Large intestine (tissue), 12 donors: ENCODE data around the gene ATP11C. TPM values are rescaled to one million over a fixed set of nuclear protein-coding genes. Genes with fewer than 3 reads are reported as not detected.
"Not testable (repeated sequence)": the region's sequence is repeated elsewhere in the genome, so short reads cannot be mapped to it uniquely, and the experiment has no call there.

Experiments
- DNase-seq, 2 donors: peaks; one replicate each; pipeline versions ENCODE4 v3.0.0 to v3.0.0-alpha.2; 2013
- H3K27ac ChIP-seq: one replicate; pipeline ENCODE4 v1.5.1; 2013; ENCODE audit warnings: low read length
- H3K27me3 ChIP-seq: 2 replicates; pipeline ENCODE4 v1.6.1; 2013; ENCODE audit warnings: low read length; ENCODE audit not compliant: control insufficient read depth, insufficient read depth
- H3K36me3 ChIP-seq: 2 replicates; pipeline ENCODE4 v1.6.1; 2013; ENCODE audit warnings: low read length; ENCODE audit not compliant: control insufficient read depth, insufficient read depth
- H3K4me1 ChIP-seq: one replicate; pipeline ENCODE4 v1.6.1; 2013; ENCODE audit warnings: low read length; ENCODE audit not compliant: control insufficient read depth, insufficient read depth
- H3K4me3 ChIP-seq: one replicate; pipeline ENCODE4 v1.5.1; 2013; ENCODE audit warnings: low read length
- H3K9me3 ChIP-seq: one replicate; pipeline ENCODE4 v1.6.1; 2013; ENCODE audit warnings: mild to moderate bottlenecking, low read depth, low read length, moderate library complexity; ENCODE audit not compliant: control insufficient read depth
- WGBS: methylation state at CpG from one replicate; pipeline ENCODE4 v1.1.5; 2013; ENCODE audit warnings: low lambda C conversion rate; ENCODE audit not compliant: insufficient coverage; 5-methylcytosine and 5-hydroxymethylcytosine counted together
- long read RNA-seq, 11 donors: transcript quantifications; one replicate each; lab custom pipeline, GENCODE V29; 2026
- polyA plus RNA-seq: library from polyadenylated mRNA; unstranded; fragments of 120-200 nt; gene quantifications from one replicate; pipeline ENCODE4 v1.2.1, GENCODE V29; 2013

Gene ATP11C
- 15.4 TPM for polyA plus RNA-seq
- long read RNA-seq, donor 1 = 0 reads
- long read RNA-seq, donor 2 = 0 reads
- long read RNA-seq, donor 3, partial matches to known transcripts = 0 of 1 reads
- long read RNA-seq, donor 3, other reads (novel, unspliced or antisense) = 0 of 1 reads
- long read RNA-seq, donor 4 = 0 reads
- long read RNA-seq, donor 5 = 0 reads
- long read RNA-seq, donor 6 = 0 reads
- long read RNA-seq, donor 7 = 0 reads
- long read RNA-seq, donor 8, partial matches to known transcripts = 0 of 1 reads
- long read RNA-seq, donor 8, other reads (novel, unspliced or antisense) = 0 of 1 reads
- long read RNA-seq, donor 9 = 0 reads
- long read RNA-seq, donor 10 = 0 reads
- long read RNA-seq, donor 11 = 0 reads

DNA sequence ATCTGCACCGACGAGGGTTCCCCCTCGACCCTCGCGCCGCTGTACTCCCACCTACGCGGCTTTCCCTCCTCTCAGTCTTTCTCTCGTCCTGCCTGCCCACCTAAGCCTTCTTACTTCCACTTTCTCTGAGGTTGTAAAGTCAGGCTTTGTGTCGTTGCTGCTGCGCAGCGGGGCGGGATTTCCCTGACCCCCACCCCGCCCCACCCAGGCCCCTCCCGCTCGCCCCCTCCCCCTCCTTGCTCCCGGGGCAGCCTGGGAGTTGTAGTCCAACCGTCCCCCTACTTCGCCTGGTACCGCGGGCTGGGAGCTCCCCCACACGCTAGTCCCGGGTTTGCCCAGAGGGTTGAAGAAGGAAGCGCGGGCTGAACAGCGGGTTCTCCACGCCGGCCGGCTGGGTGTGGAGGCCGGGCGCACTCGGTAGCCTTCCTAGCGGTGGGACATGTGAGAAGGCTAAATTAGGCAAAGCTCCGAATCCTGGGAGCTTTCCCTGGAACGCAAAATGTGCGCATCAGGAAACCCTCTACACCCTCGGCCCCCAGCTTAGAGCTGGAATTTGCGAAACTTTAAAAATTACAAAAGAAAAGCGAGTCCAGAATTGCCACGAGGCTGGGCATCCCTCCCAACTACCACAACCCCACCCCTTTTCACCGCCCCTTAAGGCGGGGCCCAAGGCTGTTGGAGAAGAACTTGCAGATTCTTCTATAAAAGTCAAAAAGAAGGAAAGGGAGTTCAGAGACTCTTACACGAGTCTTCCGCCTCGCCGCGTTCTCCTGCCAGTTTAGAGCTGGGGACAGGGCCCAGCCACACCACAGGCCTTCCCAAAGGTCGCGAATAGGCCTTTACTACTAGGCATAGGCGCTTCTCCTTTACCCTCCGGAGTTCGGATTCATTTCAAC, at the start of gene ATP11C:
Gene ATP11C, minus strand, starts transcription at position 153 of the 896 bp plus-strand sequence. CDS start 1,011 bp downstream, outside the sequence.
- DNase-seq = peak; percentile 70 to 82
- peak within 1 kb of the TSS; percentile 97 for H3K27ac ChIP-seq
- WGBS = no CpG with 5 or more reads among the region's 52 CpGs
- H3K27me3 ChIP-seq = no peaks in the 10 kb centered on the region
- H3K36me3 ChIP-seq = no peaks in the 10 kb centered on the region
- peak within 1 kb of the TSS; percentile 75 for H3K4me3 ChIP-seq
- H3K4me1 ChIP-seq = no peaks in the 10 kb centered on the region
- H3K9me3 ChIP-seq = no peaks in the 10 kb centered on the region

DNA sequence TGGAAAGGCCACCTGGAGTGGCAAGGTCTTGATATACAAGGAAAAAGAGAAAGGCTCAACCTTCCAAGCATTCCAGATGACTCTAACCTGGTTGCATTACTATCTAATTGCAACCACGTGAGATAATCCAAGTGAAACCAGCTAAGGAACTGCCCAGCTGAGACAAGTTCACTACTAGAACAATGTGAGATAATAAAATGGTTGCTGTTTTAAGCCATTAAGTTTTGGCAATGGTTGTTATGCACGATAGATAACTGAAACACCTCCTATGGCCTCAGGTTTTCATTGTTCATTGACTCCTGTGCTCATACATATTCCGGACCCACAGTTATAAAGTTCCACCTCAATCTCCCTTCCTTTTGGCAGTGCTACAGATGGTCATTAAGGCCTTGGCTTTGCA, 41.6 kb upstream of the ATP11C start:
- Histone ChIP-seq H3K4me1 (no peaks in the 10 kb centered on the region), H3K4me3 (no peak overlapping the region), H3K36me3 (no peaks in the 10 kb centered on the region), H3K27ac (peak overlapping the region; percentile 38), H3K27me3 (no peaks in the 10 kb centered on the region), H3K9me3 (no peaks in the 10 kb centered on the region)
- no CpG with 5 or more reads among the region's 3 CpGs for WGBS
- peak in 1 of 2 donors; percentile 50 for DNase-seq

DNA sequence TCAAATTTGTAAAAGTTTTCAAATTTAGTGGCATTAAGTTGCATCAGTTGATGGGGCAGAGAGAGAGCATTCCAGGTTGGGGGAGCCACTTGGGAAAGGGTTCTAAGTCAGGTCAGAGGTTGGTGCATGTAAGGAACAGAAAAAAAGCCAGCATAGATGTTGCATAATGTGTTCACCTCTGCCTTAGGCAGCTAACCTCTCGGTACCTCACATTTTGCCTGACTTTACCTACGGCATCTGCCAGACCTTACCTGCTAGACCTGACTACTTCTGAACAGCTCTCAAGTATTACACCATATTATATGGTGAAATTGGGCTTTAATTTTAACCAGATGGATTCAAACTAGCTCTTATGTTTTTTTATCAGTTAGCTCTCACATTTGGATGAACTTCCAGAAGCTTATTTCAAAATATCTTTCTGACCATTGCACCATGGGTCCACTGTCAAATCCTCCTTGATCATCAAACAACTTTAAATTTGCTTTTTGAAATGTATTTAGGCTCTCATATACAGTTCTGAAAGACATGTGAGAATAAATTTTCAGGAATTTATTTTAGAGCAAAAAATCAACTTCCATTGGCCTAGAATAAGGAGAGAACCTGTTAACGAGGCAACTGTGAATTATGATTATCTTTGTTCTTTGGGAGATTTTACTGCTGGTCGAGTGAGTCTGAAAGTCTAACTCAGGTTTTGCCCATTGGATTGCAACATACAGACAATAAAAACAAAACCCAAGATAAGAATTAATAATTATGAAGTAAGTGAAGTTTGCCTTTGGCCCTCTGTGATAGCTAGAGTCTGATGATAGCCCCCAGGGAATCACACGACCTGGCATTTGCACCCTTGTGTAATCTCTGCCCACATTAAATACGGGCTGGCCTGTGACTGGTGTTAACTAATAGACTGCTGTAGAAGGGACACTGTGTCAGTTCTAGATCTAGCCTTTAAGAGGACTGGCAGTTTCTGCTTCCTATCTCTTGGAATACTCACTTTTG, 40.1 kb upstream of the ATP11C start:
- no peak overlapping the region for H3K4me3 ChIP-seq
- no CpG with 5 or more reads among the region's 6 CpGs for WGBS
- H3K4me1 ChIP-seq = no peaks in the 10 kb centered on the region
- DNase-seq = peak; percentile 57 to 74
- H3K36me3 ChIP-seq = no peaks in the 10 kb centered on the region
- H3K27me3 ChIP-seq = no peaks in the 10 kb centered on the region
- no peaks in the 10 kb centered on the region for H3K9me3 ChIP-seq
- H3K27ac ChIP-seq = peak overlapping the region; percentile 53

DNA sequence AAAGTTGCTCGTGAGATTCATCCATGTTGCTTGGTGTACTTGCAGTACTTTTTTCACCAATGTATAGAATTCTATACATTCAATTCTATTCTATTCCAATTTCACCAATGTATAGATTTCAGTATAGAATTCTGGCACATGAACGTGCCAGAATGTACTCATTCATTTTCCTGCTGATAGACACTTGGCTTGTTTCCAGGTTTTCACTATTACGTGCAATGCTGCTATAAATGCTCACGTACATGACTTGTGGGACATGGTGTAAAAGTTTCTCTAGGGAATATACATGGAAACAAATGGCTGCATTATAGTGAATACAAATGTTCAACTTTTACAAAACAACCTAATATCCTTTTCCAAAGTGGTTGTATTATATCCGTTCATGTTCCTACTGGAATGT, 39.3 kb upstream of the ATP11C start:
- H3K36me3 ChIP-seq = no peaks in the 10 kb centered on the region
- no CpG with 5 or more reads among the region's 5 CpGs for WGBS

DNA sequence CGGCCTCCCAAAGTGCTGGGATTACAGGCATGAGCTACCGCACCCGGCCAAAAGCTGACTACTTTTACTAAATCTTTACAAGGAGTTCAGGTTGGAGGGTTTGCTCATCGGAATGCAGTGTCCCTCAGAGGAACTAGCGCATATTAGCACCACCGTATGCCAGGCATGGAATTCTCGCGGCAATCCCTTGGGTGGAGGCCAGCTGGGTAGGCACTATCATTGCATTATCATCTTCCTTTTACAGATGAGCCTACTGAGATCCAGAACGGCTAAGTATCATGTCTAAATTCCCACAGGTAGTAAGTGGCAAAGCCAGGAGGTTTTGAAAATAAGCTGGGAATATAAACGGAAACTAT, 38.5 kb upstream of the ATP11C start:
- WGBS = 80% methylated on average over 1 of the region's 10 CpGs
- Histone ChIP-seq H3K27me3 (no peaks in the 10 kb centered on the region), H3K9me3 (no peaks in the 10 kb centered on the region), H3K27ac (no peak overlapping the region), H3K36me3 (no peaks in the 10 kb centered on the region), H3K4me1 (no peaks in the 10 kb centered on the region), H3K4me3 (peak overlapping the region; percentile 1)
- no peak for DNase-seq

More for the DNA sequence above, 39.3 kb upstream of the ATP11C start:
- Histone ChIP-seq H3K4me3 (no peak overlapping the region), H3K4me1 (no peaks in the 10 kb centered on the region), H3K27me3 (no peaks in the 10 kb centered on the region), H3K27ac (no peak overlapping the region), H3K9me3 (no peaks in the 10 kb centered on the region)
- no peak for DNase-seq

DNA sequence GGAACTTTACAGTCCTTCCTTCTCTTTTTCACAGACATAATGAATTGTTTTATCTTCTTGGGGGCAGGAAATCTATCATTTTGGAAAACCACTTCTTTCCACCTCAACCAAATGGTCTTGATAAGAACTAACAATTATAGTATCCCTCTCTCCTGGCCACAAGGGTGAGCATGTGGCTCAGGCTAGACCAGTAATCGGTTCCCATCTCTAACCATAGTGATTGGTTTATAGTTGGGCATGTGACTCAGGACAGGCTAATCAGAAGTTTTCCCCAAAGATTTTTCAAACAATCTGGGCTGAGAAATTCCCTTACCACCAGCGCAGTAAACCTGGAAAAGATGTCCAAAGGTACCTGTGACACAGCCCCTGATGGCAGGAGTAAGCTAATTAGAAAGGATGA, 36.4 kb upstream of the ATP11C start:
- Histone ChIP-seq H3K9me3 (no peaks in the 10 kb centered on the region), H3K4me3 (no peak overlapping the region), H3K27ac (no peak overlapping the region), H3K27me3 (no peaks in the 10 kb centered on the region), H3K4me1 (no peaks in the 10 kb centered on the region), H3K36me3 (no peaks in the 10 kb centered on the region)
- WGBS = no CpG with 5 or more reads among the region's 2 CpGs
- DNase-seq = no peak

DNA sequence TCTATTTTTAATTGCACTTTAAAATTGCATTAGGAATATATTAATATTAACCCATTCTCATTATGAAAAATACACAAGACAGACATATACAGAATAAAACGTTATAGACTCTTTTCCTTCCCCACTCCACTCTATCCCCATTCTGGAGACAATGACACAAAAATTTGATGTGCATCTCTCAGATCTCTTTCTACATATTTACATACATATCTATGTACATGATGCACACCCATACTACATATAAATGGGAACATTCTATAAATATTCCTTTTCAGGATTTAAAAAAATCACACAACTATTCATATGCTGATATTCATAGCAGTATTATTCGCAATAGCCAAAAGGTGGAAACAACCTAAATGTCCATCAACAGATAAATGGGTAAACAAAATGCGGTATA, 34.9 kb upstream of the ATP11C start:
- Histone ChIP-seq H3K4me1 (no peaks in the 10 kb centered on the region), H3K9me3 (no peaks in the 10 kb centered on the region), H3K4me3 (no peak overlapping the region), H3K27me3 (no peaks in the 10 kb centered on the region), H3K36me3 (no peaks in the 10 kb centered on the region), H3K27ac (no peak overlapping the region)
- WGBS = 100% methylated on average over 1 of the region's 3 CpGs
- no peak for DNase-seq

DNA sequence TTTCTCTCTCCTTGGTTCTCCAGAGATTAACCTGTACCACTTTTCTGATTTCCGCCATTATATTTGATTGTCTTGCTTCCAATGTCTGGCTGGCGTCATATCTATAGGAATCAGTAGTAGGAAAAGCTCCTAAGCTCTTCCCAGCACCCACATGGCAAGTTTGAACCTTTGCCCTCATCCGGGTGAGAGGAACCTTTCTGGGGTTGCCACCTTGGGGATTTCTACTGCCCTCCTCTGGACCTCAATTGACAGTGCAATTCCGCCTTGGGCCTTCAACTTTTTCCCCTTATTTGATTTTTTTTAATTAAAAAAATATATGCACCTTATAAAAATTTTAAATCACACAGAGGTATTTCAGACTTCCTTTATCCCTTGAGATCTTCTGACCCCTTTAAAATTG, 34.4 kb upstream of the ATP11C start:
- no CpG with 5 or more reads among the region's 4 CpGs for WGBS
- Histone ChIP-seq H3K9me3 (no peaks in the 10 kb centered on the region), H3K4me3 (no peak overlapping the region), H3K36me3 (no peaks in the 10 kb centered on the region), H3K27me3 (no peaks in the 10 kb centered on the region), H3K4me1 (no peaks in the 10 kb centered on the region), H3K27ac (no peak overlapping the region)
- no peak for DNase-seq

DNA sequence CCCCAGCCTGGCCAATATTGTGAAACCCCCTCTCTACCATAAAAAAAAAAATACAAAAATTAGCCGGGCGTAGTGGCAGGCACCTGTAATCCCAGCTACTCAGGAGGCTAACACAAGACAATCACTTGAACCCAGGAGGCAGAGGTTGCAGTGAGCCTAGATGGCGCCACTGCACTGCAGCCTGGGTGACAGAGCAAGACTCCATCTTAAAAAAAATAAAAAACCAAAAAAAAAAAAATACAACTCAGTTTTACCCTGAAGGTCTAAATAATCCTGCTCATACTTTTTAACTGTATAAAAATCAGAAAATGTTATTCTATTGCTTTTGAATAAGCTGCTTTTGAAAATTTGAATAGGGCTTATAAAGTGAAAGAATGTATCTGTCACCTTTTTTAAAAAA, 33.3 kb upstream of the ATP11C start:
- H3K27me3 ChIP-seq, H3K4me3 ChIP-seq, DNase-seq, H3K27ac ChIP-seq, H3K9me3 ChIP-seq, H3K4me1 ChIP-seq, H3K36me3 ChIP-seq: not testable (repeated sequence)
- WGBS = no CpG with 5 or more reads among the region's 3 CpGs

DNA sequence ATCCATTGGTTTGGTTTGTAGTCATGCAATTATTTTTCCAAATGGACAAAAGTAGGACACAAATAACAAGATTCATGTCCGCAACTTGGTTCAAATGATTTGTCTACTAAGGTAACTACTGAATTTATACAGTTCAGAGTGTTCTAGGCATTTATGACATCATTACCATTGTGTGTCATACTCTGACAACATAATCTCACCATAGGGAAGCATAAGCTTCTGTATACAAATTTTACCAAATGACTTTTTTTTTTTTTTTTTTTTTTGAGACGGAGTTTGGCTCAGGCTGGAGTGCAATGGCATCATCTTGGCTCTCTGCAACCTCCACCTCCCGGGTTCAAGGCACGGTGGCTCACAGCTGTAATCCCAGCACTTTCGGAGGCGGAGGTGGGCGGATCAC, 32.6 kb upstream of the ATP11C start, which contains the start of gene CXorf66:
Gene CXorf66, minus strand, starts transcription at position 101 of the 400 bp plus-strand sequence. Its CDS starts 25 bp downstream, at position 76.
- H3K27ac ChIP-seq = no peak within 1 kb of the TSS
- H3K36me3 ChIP-seq = no peaks in the 10 kb centered on the region
- H3K4me3 ChIP-seq = no peak within 1 kb of the TSS
- no peaks in the 10 kb centered on the region for H3K4me1 ChIP-seq
- no CpG with 5 or more reads among the region's 7 CpGs for WGBS
- DNase-seq = no peak
- no peaks in the 10 kb centered on the region for H3K9me3 ChIP-seq
- no peaks in the 10 kb centered on the region for H3K27me3 ChIP-seq
